Skeletal muscle cell (primary cell): ENCODE data around the gene TATDN2.

ENCODE experiments used
- DNase-seq: peaks from one replicate; pipeline ENCODE4 v3.0.0-alpha.2; 2010; ENCODE audit warnings: low read depth
- H3K4me3 ChIP-seq: 2 replicates; pipeline ENCODE4 v1.5.1; 2011; ENCODE audit warnings: low read depth, mild to moderate bottlenecking, control low read depth, low read length, moderate library complexity

The TATDN2 gene

DNA sequence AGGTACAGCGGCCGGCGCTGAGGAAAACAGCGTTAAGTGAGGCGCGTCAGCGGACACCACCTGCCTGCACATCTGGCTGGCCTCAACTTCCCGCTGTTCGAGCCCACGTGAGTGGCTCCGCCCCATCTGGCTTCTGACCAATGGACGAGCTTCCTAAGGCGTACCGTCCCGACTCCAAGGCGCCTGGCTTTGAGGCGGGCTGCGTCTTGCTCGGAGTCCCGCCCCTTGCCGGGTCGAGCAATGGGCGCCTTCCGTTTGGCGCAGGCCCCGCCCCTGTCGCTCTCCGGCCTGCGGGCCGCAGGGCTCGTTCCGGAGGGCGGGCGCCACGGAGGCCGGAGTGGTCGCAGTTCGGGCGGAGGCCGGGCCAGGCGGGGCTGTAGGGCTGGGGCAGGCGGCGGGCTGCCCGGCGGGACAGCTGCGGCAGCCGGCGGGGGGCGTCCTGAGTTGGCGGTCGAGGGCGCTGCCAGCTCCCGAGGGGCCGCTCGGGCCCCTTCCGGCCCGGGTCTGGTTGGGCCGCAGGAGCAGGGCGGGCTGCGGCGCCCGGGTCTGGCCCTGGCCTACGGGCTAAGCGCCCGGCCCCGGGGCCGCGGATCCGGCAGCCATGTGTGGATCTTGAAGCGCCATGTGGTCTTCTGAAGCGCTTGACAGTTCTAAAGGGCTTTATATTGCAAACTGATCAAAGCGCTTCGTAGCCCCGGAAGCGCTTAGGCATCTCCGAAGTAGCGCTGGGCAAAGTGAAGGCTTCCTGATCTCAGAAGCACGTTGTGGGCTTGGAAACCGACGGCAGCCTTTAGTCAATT, at the start of gene TATDN2:
Gene TATDN2, plus strand, starts transcription at position 276 of the 800 bp plus-strand sequence. CDS start 742 bp downstream, outside the sequence.
- peak; percentile 82 for DNase-seq

DNA sequence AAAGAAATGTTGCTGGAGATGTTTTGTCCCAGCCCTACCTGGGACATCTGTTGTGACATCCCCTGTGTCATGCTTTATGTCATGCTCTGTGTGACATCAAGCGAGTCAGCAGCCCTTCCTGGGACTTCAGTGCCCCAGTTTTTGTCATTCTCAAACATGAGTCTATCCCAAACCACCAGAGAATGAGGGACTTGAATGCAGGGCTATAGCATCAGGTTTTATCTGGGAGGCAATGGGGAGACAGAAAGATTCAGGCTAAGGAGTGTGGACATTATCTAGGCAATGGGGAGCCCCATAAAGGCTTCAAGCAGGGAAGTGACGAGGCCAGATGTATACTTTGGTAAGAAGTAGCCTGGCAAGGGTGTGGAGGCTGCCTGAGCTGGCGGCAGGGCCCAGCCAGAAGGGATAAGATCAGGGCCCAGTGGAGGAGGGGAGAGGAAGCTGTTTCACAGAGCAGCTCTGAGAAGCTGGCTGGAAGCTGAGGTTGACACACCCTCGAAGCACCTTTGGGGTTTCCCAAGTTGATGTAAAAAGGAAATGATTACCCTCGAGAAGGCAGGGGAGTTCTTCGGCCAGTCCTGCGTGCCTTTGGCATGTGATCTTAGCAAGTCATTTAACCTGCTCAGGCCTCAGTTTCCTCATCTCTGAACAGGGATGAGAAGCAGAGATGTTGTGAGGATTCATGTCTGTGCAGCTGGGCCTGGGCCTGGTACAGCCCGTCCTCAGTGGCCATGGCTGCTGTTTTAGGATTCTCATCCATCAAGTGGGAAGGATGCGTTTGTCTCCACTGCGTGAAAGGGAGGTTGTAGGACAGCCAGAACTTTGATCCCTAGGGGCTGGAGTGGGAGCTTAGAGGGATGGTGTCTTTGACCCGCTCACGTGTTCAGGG, 49.3 kb upstream of the TATDN2 start:
- peak; percentile 44 for DNase-seq
- no peak overlapping the region for H3K4me3 ChIP-seq

More for the DNA sequence above, at the start of gene TATDN2:
- H3K4me3 ChIP-seq = peak within 1 kb of the TSS; percentile 90

DNA sequence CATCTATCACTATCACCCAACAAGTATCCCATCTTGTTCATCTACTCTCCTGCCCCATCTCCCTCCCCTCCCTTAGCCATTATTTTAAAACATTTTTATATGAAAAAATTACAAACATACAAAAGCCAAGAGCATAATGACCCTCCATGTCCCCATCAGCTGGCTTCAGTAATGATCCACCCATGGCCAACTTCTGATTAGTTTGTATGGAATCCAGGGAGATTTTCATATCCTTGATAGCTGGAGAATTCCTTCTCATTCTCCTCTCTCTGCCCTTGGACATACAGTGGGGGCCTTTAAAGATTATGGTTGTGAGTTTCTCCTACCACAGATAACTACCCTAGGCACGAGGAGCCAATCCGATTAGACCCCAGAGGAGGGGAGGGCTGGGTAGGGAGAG, 43.3 kb upstream of the TATDN2 start:
- DNase-seq = no peak
- H3K4me3 ChIP-seq = no peak overlapping the region

DNA sequence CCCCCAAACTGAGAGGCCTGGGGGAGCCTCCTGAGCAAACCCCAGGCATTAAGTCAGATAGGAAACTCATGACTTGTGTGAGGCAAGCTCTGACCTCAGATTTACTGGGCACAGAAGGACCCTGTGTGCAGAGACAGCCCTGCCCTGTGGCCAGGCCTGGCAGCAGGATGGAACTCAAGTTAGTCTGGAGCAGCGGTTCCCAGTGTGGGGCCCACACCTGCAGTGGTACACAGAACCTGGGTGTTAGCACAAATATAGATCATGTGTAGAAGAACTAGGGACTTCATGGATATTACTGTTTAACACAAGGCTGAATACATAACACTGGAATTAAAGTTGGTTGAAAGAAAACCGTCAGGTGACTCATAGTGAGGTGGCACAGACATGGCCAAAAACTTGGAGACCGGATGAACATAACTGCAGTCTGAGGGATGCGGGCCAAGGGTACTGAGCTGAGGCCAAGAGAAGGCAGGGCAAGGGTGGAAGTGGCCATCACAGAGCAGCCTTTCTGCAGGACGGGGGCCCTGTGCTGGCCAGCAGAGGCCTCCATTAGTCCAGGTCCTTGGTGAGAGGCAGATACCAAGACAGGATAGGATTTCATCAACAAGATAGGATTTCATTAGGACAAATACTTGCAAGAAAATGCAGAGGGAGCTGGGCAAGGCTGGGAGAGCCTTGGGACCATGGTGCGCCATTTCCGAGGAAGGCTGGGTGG, 42.7 kb upstream of the TATDN2 start:
- DNase-seq = peak; percentile 76
- H3K4me3 ChIP-seq = no peak overlapping the region

DNA sequence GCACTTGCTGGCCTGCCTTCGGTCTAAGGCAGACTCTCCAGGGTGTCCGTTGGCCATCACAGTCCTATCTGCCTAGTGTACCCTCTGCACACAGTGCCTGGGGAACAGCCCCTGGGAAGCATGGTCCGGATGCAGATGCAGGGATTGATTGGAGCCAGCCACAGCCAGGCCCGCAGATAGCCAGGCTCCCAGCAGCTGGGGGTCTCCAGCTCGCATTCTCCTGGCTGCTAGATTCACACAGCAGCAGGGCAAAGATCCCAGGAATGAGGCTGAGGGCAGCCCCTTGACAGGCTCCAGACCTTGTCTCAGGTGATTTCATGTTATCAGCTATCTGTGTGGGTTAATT, 42.1 kb upstream of the TATDN2 start:
- DNase-seq = no peak
- no peak overlapping the region for H3K4me3 ChIP-seq

GRCh38 chr3:10213156-10213792, 35.0 kb upstream of the TATDN2 start:
- no peak for DNase-seq
- no peak overlapping the region for H3K4me3 ChIP-seq

DNA sequence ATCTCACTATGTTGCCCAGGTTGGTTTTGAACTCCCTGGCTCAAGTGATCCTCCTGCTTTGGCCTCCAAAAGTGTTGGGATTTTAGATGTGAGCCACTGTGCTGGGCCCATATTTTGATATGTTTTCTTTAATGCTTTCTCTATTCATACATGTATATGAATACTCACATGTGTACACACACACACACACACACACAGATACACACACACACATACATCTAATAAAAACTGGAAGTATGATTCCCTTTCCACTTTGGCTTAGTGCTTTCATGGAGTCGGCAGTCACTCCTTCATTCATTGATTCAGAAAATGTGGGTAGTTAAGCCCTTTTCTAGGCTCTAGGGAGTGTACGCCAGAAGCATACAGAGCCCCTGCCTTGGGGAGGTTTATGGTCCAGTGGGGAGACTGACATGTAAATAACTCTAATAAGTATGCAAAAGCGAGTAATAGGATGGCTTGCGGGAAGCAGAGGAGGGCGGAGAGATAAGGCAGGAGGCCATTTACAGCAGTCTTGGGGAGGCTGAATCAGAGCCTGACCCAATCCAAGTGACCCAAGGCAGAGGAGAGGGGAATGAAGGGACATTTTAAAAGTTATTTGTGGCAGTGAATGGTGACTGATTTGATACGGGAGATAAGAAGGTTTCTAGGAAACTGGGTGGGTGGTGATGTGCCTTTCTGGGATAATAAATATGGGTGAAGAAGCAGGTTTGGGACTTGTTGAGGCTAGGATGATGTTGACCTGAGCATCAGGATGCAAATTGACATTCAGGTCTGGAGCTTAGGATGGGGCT, 32.5 kb upstream of the TATDN2 start:
- no peak for DNase-seq
- no peak overlapping the region for H3K4me3 ChIP-seq

DNA sequence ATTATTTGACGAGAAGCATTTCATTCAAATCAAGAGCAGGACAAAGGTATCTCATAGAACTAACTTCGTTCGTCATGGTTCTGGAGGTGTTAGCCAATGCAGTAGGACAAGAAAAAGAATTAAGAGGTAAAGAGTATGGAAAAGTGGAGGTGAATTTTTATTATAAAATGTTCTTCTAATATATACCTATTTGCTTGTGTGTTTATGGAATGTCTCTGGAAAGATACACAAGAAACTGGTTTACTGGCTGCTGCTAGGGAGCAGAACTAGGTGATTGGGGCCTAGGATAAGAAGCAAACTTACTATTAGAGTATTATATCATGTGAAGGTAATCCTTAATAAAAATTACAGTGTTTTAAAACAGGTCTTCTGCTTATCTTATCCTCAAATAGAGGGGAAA, 30.9 kb upstream of the TATDN2 start:
- no peak for DNase-seq
- no peak overlapping the region for H3K4me3 ChIP-seq

- H3K4me3 ChIP-seq = no peak overlapping the region
- no peak for DNase-seq
Measured at GRCh38 chr3:10219737-10220136, 28.5 kb upstream of the TATDN2 start.

DNA sequence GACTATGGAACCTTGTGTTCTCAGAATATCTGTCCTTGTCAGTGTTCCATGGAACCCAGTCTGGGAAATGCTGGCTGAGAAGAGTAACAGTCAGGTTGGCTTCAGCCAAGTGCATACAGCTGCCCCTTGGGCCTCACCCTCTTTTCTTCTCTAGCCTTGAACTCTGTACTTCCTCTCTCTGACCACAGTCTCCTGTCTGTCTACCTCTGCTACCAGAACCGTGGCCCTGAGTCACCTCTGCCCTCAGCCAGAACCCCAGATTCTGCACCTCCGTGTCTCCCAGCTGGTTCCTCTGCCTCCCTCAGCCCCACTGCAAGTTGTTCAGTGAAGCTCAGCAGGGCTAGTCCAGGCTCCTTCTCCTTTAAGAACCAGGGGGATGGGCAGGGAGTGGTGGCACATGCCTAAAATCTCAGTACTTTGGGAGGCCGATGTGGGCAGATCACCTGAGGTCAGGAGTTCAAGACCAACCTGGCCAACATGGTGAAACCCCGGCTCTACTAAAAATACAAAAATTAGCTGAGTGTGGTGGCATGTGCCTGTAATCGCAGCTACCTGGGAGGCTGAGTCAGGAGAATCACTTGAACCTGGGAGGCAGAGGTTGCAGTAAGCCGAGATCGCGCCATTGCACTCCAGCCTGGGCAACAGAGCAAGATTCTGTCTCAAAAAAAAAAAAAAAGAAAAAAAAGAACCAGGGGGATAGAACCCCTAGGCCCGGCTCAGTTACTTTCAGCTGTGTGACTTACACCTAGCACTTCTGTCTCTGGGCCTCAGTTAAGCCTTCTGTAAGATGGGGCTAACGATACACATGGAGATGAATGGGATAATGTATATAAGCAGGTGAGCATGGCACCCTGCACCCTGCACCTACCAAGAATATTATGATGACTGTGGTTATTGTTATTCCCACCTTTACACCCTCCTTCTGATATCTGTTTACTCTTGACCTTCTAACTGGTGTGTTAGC, 24.3 kb upstream of the TATDN2 start:
- no peak overlapping the region for H3K4me3 ChIP-seq
- no peak for DNase-seq

GRCh38 chr3:10224794-10225665, 23.2 kb upstream of the TATDN2 start:
- DNase-seq = no peak
- no peak overlapping the region for H3K4me3 ChIP-seq

- no peak for DNase-seq
- H3K4me3 ChIP-seq = no peak overlapping the region
Measured at GRCh38 chr3:10226293-10226692, 22.0 kb upstream of the TATDN2 start.

- H3K4me3 ChIP-seq = no peak overlapping the region
- no peak for DNase-seq
Measured at GRCh38 chr3:10228248-10228950, 19.9 kb upstream of the TATDN2 start.

GRCh38 chr3:10229576-10229975, 18.7 kb upstream of the TATDN2 start:
- DNase-seq = no peak
- no peak overlapping the region for H3K4me3 ChIP-seq

DNA sequence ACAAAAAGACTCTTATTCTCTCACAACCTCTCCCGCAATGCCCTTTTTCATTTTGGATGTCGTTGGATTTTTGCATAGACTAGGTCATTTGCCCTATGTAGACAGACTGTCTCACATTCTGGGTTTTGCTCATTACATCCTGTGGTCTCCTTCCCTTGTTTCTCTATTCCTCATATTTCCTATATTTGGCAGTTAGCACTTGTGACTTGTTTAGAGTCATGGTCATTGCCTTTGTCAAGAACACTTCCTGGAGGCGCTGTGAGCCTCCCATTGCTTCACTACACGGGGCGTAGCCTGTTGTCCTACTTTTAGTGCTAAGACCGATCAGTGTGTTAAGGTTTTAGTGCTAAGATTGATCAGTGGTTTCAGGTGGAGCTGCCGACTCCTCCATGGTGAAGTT, 16.1 kb upstream of the TATDN2 start:
- DNase-seq = no peak

GRCh38 chr3:10233988-10234387, 14.3 kb upstream of the TATDN2 start:
- no peak for DNase-seq
- H3K4me3 ChIP-seq = no peak overlapping the region

More for the DNA sequence above, 16.1 kb upstream of the TATDN2 start:
- no peak overlapping the region for H3K4me3 ChIP-seq
